ENCODE measurements around the gene ASF1A. TPM values are rescaled to one million over a fixed set of nuclear protein-coding genes. Genes with fewer than 3 reads are reported as not detected.
"Not testable (repeated sequence)": the region's sequence is repeated elsewhere in the genome, so short reads cannot be mapped to it uniquely, and the experiment has no call there.

Gene ASF1A
- total RNA-seq, 6 experiments from 2014 or later = 5.8 to 15.3 (median 8.3) TPM

DNA sequence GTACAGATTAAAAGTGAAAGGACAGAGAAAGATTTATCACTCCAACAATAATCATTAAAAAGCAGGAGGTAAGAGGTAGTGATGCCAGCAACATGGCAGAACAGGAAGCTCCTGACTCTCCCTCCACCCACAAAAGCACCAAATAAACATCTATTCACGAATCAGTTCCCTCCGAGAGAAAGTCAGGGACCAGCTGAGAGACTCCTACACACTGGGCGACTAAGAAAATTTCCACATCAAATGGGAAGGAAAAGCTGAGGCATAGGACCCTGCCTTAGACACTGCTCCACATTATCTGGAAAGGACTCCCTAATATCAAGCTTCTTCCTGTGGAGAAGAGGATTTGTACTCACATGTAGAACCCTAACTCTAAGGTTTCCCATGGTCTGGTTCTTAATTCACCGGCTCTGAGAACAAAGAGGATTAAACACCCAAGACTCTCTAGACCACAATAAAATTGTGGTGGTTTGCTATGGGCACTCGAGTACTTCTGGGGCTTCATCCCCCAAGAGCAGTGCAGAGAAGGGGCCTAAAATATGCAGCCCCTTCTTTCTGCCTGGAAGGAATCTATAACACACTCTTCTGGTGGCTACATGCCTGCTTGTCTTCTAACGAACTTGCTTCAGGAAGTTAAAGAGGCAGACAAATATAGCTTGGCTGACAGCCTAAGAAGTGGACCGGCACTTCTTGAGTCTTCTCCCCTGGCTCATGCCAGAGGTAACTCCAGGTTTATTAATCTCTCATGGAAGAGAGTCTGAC is 29.4 kb upstream of the ASF1A start:
- Histone ChIP-seq H3K4me1 (no peaks in the 10 kb centered on the region), H3K27me3 (no peaks in the 10 kb centered on the region), H3K27ac (no peak overlapping the region), H3K9me3 (no peaks in the 10 kb centered on the region), H3K36me3 (no peaks in the 10 kb centered on the region), H3K4me3 (no peak overlapping the region)
- ATAC-seq (peak in 1 of 4 donors; percentile 28), DNase-seq (no peak)
- intact Hi-C loops (cut with DNase I) = no loop called here
- 59% methylated on average over 6 of the region's 7 CpGs for WGBS (ENCODE audit: insufficient coverage, low coverage, low lambda C conversion rate, missing lambda C conversion rate)
- no peak for TF ChIP-seq POLR2A (IDR thresholded peaks at IDR 0.05)
- TF ChIP-seq, protein P1, sequence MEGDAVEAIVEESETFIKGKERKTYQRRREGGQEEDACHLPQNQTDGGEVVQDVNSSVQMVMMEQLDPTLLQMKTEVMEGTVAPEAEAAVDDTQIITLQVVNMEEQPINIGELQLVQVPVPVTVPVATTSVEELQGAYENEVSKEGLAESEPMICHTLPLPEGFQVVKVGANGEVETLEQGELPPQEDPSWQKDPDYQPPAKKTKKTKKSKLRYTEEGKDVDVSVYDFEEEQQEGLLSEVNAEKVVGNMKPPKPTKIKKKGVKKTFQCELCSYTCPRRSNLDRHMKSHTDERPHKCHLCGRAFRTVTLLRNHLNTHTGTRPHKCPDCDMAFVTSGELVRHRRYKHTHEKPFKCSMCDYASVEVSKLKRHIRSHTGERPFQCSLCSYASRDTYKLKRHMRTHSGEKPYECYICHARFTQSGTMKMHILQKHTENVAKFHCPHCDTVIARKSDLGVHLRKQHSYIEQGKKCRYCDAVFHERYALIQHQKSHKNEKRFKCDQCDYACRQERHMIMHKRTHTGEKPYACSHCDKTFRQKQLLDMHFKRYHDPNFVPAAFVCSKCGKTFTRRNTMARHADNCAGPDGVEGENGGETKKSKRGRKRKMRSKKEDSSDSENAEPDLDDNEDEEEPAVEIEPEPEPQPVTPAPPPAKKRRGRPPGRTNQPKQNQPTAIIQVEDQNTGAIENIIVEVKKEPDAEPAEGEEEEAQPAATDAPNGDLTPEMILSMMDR (IDR thresholded peaks at IDR 0.05) = no peak

DNA sequence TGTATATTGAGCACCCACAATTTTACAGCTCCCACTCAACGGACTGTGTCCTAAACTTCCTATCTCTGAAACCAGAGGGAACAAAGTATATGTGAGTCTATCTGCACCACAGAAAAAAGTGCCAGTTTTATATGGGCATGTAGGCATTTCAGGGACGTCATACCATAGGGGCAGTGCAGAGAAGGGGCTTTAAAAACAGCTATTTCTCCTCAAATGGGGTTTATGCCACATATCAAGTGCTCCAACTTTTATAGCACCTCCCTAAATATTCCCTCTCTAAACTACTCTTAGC is 28.9 kb upstream of the ASF1A start:
- no peaks in the 10 kb centered on the region for H3K27me3 ChIP-seq
- 80% methylated on average over 2 of the region's 2 CpGs for WGBS (ENCODE audit: insufficient coverage, low coverage, low lambda C conversion rate, missing lambda C conversion rate)
- DNase-seq (no peak), ATAC-seq (no peak)
- H3K27ac ChIP-seq = no peak overlapping the region
- intact Hi-C loops (cut with DNase I) = no loop called here
- H3K4me1 ChIP-seq = no peaks in the 10 kb centered on the region
- no peaks in the 10 kb centered on the region for H3K9me3 ChIP-seq
- TF ChIP-seq, protein P1 (IDR thresholded peaks at IDR 0.05) = no peak
- TF ChIP-seq POLR2A (IDR thresholded peaks at IDR 0.05) = no peak
- H3K36me3 ChIP-seq = no peaks in the 10 kb centered on the region
- H3K4me3 ChIP-seq = no peak overlapping the region

DNA sequence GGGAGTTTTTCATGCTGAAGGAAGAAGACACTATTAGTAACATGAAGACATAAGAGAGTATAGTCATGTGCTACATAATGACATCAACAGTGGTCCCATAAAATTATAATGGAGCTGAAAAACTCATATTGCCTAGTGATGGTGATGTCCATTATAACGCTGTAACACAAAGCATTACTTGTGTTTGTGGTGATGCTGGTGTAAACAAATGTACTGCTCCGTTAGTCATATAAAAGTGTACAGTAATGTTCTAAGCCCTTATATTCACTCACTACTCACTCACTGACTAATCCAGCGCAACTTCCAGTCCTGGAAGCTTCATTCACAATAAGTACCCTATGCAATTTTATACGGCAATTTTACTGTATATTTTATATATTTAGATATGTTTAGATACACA is 26.8 kb upstream of the ASF1A start:
- Histone ChIP-seq H3K4me3 (no peak overlapping the region), H3K27ac (no peak overlapping the region), H3K36me3 (no peaks in the 10 kb centered on the region), H3K4me1 (no peaks in the 10 kb centered on the region), H3K9me3 (no peaks in the 10 kb centered on the region), H3K27me3 (no peaks in the 10 kb centered on the region)
- 95% methylated on average over 4 of the region's 4 CpGs for WGBS (ENCODE audit: insufficient coverage, low coverage, low lambda C conversion rate, missing lambda C conversion rate)
- no peak for ATAC-seq
- DNase-seq = no peak
- no peak for TF ChIP-seq POLR2A (IDR thresholded peaks at IDR 0.05)
- TF ChIP-seq, protein P1 (IDR thresholded peaks at IDR 0.05) = no peak
- intact Hi-C loops (cut with DNase I) = no loop called here

DNA sequence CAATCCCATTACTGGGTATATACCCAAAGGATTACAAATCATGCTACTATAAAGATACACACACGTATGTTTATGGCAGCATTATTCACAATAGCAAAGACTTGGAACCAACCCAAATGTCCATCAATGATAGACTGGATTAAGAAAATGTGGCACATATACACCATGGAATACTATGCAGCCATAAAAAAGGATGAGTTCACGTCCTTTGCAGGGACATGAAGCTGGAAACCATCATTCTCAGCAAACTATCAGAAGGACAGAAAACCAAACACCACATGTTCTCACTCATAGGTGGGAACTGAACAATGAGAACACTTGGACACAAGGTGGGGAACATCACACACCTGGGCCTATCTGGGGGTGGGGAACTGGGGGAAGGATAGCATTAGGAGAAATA is 25.1 kb upstream of the ASF1A start:
- intact Hi-C loops (cut with DNase I); H3K36me3 ChIP-seq; H3K27me3 ChIP-seq; H3K4me3 ChIP-seq; H3K9me3 ChIP-seq; ATAC-seq; H3K4me1 ChIP-seq; DNase-seq; H3K27ac ChIP-seq: not testable (repeated sequence)
- WGBS (ENCODE audit: insufficient coverage, low coverage, low lambda C conversion rate, missing lambda C conversion rate) = 76% methylated on average over 2 of the region's 2 CpGs

DNA sequence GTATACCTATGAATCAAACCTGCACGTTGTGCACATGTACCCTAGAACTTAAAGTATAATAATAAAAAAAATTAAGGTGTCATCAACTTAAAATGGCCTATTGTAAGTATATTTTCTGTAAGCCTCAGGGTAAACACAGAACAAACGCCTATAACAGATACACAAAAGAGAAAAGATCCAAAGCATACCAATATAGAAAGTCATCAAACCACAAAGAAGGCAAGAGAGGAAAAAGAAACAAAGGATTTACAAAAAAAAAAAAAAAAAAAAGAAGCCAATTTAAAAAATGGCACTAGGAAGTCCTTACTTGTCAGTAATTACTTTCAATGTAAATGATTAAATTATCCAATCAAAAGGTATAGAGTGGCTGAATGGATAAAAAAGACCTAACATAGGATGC is 24.6 kb upstream of the ASF1A start:
- TF ChIP-seq, protein P1 (IDR thresholded peaks at IDR 0.05) = no peak
- TF ChIP-seq POLR2A (IDR thresholded peaks at IDR 0.05) = no peak
- no peak for ATAC-seq
- Histone ChIP-seq H3K4me3 (no peak overlapping the region), H3K4me1 (no peaks in the 10 kb centered on the region), H3K27ac (no peak overlapping the region), H3K9me3 (no peaks in the 10 kb centered on the region), H3K36me3 (no peaks in the 10 kb centered on the region), H3K27me3 (no peaks in the 10 kb centered on the region)
- DNase-seq = no peak
- intact Hi-C loops (cut with DNase I) = no loop called here
- 75% methylated on average over 1 of the region's 2 CpGs for WGBS (ENCODE audit: insufficient coverage, low coverage, low lambda C conversion rate, missing lambda C conversion rate)
